Stomach (tissue), 4 donors: Measurements from ENCODE around the gene EFL1.

Experiments used
- CTCF ChIP-seq, 7 experiments: fragments of 450-650 bp in 4 of 7; fragments of 200-600 bp in 3 of 7; sonication (generic) in 3 of 7; IDR thresholded peaks; one replicate each; pipeline ENCODE4 v1.5.1; 2016 to 2019; ENCODE audit warnings: antibody characterized with exemption in 7 of 7, control low read depth in 2 of 7, mild to moderate bottlenecking in 1 of 7
- EP300 ChIP-seq: sonication (generic); formaldehyde crosslinking; IDR thresholded peaks from one replicate; pipeline ENCODE4 v1.6.1; 2017; ENCODE audit warnings: antibody characterized with exemption
- POLR2A ChIP-seq, 4 donors: fragments of 450-650 bp; IDR thresholded peaks; one replicate each; pipeline ENCODE4 v1.6.1; 2016; ENCODE audit warnings: antibody characterized with exemption in 4 of 4, control low read depth in 2 of 4, mild to moderate bottlenecking in 1 of 4, moderate library complexity in 1 of 4
- POLR2AphosphoS5 ChIP-seq, 3 donors: sonication (generic); formaldehyde crosslinking; IDR thresholded peaks; one replicate each; pipeline ENCODE4 v1.6.1; 2016; ENCODE audit warnings: antibody characterized with exemption in 3 of 3

GRCh38 chr15:82239685-82240391, 22.7 kb downstream of the EFL1 start:
- TF ChIP-seq CTCF (IDR thresholded peaks at IDR 0.05) (no peak), POLR2A (IDR thresholded peaks at IDR 0.05) (no peak), EP300 (no peak), POLR2AphosphoS5 (IDR thresholded peaks at IDR 0.05) (no peak)
